GM21528 (cell line): ENCODE results near the gene LCNL1.

ENCODE experiments used
- ATAC-seq: cut with Tn5 transposase; IDR thresholded peaks from one replicate; pipeline ENCODE4 v1.9.1; 2021; ENCODE audit warnings: mild to moderate bottlenecking, moderate library complexity; ENCODE audit not compliant: unreplicated experiment, low FRiP score

The LCNL1 gene

DNA sequence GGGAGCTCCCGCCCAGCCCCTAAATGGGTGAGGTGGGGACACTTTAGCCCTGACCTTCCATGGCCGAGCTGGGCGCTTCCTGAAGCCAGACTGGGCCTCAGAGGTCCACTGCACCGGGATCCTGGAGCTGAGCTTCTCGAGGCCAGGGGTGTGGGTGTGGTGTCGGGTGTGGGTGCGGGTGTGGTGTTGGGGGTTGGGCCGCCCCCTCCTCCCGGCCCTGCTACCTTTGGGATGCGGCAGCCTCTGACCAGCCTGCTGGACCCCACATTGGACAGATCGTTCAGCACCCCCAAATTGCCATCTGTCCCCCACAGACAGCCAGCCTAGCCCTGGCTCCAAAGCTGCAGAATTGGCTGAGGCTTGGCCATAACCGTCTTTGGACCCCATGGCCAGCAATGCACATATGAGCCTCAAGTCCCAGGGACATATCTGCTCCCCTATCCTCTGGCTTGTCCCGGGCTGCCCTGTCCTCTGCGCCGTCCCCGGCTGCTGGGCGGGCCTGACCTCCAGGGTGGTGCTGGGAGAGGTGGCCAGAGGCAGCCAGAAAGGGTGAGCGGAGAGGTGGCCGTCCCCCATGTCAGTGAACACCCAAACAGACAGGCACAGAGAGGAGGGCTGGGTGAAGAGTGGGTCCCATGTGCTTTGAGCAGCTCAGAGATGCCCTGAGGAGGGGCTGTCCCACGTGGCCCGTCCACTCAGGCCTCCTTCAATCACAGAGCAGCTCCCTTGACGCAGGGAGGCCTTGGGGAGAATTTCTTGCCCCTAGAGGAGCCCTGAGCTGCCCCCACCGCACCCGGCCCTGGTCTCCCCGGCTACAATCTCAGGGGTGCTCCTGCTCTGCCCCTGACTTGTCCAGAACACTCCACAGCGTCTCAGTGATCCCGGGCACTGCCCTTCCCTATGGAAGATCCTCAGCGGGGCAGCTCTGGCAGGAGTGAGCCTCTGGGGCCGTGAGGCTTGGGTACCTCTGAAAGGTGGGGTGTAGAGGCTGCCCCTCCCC is 8.9 kb upstream of the LCNL1 start:
- ATAC-seq: no peak

DNA sequence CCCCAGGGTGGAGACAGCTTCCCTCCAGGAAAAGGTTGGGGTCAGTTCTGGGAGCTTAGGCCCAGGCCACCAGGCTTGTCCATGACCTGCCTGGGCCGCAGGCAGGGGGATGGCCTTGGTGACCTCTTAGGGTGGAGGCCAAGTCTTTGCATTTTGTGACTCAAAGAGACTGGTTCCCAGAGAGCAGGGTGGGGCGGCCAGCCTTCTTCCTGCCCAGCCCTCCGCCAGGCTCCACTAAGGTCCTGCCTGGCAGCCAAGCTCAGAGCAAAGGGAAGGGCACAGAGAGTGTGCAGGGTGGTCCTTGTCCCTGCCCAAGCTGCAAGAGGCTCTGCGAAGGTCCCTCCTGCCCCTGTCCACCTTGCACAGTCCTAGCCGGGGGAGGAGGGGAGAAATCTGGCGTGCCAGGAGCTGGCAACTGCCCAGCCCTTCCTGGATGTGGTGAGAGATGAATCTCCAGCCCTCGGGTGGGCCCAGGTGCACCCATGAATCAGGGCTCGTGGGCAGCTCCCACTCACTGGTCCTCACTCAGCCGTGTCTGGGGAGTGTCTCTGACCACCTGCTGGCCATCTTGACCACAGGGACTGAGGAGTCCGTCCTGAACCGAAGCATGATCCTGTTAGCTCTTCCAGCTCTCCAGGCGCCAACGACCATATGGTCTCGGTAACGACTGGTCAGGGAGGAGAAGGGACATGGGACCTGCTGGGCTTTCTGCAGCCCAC is 7.8 kb upstream of the LCNL1 start:
- ATAC-seq: no peak

DNA sequence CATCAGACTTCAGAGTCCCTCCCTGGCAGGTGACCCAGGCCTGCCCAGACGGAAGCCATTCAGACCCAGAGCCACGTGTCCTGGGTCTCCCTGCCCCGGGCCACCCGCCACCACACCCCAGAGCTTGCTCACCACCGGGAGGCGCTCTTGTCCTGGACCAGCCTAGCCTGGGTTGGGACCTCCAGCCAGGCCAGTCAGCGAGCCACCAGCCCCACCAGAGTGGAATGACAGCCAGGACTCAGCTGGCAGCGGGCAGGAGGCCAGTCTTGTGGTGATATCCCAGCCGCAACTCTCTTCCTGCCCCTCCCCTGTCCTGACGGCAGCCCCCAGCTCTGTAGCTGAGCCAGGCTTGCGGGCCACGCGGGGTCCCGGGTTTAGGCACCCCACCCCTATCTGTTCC is 7.1 kb upstream of the LCNL1 start:
- ATAC-seq: no peak

DNA sequence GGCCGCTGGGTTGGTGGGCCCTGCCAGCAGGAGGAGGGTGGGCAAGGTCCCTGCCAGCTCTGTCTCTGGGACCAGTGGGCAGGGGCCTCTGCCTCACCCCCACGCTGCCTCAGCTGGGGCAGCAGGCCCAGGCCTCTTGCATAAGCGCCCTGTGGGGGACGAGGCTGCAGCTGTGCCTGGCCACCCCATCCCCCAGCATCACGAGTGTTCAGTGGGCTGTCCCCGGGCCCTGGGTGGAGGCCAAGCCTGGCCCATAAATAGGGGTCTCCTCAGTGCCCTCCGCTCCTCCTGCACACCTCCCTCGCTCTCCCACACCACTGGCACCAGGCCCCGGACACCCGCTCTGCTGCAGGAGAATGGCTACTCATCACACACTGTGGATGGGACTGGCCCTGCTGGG is 5.6 kb upstream of the LCNL1 start, which contains the start of gene PTGDS:
Gene PTGDS, plus strand, starts transcription at position 282 of the 400 bp plus-strand sequence. Its CDS starts 75 bp downstream, at position 357.
- no peak for ATAC-seq

DNA sequence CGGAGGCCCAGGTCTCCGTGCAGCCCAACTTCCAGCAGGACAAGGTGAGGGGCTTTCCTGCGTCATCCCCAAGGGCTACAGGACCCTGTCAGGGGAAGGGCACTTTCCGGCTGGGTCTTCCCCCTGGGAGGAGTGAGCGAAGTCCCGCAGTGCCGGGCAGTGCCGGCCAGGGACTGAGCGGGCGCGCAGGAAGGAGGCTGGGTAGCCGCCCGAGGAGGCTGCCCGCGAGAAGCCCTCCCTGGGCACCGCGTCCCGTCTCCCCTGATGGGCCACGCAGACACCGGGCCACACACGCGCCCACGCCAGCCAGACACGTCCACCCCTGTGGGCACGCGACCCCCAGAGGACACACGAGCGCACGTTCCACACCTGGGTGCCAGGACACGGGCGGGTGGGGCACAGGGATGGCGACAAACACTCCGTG is 5.1 kb upstream of the LCNL1 start:
- no peak for ATAC-seq

DNA sequence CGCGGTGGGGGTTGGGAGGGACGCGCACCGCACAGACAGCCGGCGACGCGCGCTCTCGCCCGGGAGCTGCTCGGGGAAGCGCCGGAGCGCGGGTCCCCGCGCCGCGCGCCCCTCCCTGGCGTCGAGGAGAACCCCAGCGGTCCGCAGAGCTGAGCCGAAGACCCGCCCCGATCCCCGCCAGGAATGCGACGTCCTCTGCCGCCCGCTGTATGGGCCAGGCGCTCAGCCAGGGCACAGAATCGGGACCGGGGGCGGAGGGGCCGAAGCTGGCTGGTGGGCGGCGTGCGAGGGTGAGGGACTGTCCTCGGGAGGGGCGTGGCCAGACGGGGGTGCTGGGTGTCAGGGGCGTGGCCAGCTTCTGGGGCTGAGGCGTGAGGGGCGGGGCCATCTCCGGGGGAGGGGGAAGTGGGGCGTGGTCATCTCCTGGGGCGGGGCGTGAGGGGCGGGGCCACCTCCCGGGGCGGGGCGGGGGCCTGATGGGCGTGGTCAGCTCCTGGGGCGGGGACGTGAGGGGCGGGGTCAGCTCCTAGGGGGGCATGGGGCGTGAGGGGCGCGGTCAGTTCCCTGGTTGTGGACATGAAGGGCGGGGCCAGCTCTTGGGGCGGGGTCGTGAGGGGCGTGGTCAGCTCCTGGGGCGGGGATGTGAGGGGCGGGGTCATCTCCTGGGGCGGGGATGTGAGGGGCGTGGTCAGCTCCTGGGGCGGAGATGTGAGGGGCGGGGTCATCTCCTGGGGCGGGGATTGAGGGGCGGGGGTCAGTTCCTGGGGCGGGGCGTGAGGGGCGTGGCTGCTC is 4.5 kb upstream of the LCNL1 start:
- ATAC-seq: no peak

DNA sequence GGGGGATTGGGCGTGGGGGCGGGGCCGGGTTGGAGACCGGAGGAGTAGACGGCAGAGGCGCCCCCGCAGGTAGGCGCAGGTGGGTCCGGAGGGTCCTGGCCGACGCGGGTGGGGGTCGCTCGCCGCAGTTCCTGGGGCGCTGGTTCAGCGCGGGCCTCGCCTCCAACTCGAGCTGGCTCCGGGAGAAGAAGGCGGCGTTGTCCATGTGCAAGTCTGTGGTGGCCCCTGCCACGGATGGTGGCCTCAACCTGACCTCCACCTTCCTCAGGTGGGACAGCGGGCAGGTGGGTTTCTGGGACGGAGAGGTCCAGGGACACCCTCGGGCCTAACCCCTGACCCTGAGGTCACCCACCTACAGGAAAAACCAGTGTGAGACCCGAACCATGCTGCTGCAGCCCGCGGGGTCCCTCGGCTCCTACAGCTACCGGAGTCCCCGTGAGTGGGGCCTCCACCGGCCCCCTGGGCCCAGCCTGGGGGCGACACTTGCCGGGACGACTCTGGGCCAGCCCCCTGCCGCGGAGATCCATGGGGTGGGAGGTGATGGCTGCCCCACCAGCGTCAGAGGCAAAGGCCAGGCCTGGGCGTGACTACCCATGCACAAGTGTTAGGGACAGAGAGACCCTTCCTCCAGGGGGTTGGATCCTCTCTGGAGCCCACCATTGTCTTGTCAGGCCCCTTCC is 3.8 kb upstream of the LCNL1 start:
- no peak for ATAC-seq

DNA sequence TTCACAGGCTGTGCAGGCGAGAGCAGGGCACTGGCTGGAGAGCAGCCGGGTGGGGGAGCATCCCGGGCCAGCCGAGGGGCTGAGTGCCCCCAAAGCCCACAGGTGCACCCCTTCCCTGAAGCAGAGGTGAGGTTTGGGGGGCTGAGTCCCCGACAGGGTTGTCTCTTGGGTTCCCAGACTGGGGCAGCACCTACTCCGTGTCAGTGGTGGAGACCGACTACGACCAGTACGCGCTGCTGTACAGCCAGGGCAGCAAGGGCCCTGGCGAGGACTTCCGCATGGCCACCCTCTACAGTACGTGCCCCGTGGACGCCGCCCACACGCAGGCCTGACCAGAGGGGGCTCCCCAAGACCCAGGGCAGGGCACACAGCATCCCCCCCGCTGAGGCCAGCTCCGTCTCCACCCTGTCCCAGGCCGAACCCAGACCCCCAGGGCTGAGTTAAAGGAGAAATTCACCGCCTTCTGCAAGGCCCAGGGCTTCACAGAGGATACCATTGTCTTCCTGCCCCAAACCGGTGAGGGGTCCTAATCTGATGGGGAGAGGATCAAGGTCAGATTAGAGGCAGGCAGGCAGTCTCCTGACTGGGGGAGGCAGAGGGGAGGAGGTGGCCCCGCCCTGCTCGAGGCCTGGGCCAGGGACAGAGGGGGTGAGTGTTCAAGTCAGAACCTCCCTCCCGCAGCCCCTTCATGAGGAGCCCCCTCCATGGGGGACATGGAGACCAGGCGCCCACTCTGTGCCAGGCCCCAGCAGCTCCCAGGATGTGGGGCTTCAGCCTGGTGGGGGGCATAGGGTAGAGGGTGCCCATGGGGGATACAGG is 2.8 kb upstream of the LCNL1 start:
- ATAC-seq: no peak

DNA sequence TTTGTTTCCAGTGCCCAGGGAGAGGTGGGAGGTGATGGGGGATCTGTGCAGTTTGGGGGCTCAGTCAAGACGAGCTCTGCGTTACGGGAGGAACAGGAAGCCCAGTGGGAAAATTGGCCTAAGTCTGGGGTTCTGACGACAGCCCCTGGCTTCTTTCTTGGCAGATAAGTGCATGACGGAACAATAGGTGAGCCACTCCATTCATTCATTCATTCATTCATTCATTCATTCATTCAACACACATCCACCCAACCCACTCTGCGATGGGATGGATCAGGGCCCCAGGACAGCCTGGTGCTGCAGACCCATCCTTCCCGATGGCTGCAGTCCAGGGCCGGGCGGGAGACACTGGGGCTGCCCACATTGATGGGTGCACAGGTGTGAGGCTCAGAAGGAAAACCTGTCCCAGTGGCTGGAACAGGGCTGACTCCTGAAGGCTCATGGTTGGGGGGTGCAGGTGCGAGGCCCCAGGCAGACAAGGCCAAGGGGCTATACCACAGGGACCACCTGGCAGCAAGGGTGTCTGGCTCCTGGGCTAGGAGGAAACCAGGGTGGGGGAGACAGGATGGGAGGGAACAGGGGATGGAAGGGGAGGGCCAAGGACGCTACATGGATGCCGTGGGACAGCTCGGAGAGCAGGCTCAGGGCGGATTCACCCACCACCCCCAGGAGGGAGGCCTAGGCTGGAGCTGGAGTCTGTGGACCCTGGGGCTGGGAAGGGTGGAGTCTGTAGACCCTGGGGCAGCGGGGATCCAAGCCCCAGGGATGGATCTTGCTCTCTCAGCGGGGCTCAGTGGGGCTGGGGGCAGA is 1.9 kb upstream of the LCNL1 start:
- no peak for ATAC-seq

DNA sequence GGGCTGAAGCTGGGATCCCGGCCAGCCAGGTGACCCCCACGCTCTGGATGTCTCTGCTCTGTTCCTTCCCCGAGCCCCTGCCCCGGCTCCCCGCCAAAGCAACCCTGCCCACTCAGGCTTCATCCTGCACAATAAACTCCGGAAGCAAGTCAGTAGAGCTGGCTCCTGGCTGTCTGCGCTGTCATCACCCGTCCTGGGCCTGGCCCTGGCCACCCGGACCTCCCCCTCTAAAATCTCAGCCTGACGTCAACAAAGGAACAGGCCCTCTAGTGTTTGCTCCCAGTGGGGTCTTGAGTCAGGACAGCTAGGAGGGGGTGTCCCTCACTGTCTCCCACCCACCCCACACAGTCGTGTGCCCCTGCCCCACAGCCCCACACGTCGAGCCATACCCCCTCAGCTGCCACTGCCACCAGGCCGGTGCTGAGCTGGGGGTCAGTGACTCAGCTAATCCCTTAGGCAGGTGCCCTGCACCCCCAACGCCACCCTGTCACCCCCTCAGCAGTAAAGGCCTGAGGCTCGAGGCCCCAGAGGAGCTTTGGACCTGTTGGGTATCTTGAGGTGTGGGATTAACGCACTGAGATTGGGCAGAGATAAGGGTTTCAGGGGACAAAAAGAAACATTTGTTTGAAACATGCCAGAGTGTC is 1.1 kb upstream of the LCNL1 start:
- ATAC-seq: no peak

DNA sequence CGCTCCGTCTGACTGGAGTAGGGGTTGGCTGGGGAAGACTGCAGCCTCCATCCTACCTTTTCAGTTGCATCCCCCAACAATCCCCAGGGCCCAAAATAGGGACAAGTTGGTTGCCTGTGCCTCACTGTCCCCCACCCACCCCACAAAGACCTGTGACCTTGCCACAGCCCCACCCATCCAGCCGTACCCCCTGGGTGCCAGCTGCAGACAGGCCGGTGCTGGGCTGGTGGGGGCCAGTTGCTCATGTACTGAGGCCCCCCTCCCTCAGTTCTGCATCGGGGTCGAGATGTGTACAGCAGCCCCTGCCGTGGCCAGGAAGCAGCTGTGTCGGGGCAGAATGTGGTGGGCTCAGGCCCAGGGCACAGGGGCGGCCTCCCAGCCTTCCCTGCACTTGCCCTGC is 374 bp downstream of the LCNL1 start:
- ATAC-seq: no peak

DNA sequence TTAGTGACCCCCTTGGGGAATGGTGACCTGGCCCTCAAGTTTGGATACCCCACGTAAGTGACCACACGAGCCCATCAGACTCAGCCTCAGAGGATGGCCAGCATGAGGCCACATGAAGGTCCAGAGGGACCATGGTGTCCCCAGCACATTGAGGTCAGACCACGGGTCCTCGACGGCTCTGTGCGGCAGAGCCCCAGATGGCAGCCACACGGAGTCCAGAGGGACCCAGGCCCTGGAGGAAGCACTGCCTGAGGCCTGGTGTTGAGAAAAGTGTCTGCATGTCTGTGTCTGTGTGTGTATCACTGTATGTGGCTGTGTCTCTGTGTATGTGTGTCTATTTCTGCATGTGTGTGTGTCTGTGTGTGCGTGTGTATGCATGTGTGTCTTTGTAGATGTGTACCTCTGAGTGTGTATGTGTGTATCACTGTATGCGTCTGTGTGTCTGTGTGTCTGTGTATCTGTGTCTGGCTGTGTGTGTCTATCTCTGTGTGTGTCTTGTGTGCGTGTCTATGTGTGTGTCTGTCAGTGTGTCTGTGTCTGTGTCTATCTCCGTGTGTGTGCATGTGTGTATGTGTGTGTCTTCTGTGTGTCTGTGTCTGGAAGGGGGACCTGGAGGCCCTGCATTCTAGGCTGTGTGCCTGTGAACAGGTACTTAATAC is 992 bp downstream of the LCNL1 start:
- ATAC-seq: no peak

DNA sequence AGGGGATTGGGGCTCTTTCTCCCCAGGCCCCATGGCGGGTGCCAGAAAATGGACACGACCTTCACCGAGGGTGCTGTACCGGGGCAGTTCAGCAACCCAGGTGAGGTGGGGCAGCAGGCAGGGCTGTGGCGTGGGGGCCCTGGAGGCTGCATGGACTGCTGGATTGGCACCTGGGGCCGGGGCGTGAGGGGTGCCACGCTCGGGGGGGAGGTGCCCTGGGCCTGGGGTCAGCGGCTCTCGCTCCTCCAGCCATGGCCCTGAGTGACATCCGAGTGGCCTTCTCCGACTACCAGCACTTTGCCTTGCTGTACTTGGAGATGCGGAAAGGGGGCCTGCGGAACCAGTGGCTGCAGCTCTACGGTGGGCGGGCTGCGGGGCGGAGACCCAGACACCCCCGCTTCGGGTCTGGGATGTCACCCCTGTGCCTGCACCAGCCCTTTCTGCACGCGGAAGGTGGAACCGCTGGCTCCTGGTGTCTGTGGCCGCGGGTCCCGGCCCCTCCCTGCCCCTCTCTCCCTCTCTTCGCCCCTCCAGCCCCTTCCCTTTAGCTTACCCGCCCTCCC is 1.8 kb downstream of the LCNL1 start:
- no peak for ATAC-seq

DNA sequence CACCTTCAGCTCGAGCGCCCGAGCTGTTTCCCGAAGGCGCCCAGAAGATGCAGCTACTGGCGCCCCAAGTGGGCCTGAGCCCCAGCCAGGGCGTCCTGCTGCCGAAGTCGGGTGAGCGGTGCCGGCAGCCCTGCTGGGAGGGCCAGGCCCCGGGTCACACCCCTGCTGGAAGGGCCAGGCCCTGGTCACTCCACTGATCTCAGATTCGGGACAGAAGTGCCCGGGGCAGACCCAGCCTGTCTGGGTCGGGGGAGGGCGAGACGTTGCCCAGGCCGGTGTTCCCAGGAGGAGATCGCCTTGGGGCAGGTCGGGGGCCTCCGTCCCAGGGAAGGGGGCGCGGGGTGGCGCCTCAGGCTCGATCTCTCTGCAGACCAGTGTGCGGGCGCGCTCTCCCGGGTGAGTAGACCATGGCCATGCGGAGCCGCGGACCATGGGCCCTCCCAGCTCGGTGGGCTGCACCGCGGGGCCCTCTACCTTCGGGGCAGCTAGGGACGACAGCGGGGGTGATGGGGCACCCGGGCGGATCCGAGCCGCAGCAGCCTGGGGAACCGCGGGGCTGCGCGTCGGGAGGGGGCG is 2.3 kb downstream of the LCNL1 start:
- ATAC-seq: no peak

DNA sequence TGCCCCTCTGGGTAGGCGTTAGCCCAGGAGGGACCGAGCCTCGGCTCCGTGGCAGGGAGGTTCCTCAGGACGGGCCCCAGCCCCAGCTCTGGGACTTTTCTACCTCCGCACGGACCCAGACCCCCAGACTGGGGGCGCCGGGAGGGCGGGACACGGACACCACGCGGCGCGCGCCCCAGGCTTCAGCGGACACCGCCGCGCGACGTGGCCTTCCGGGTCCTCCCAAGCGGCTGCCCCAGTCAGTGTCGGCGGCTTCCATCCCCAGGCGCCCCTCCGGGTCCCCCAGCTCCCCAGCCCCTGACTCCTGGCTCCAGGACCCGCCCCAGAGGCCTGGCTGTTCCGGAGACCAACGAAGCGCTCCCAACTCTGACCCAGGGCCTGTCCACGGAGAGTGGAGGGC is 3.1 kb downstream of the LCNL1 start:
- no peak for ATAC-seq

DNA sequence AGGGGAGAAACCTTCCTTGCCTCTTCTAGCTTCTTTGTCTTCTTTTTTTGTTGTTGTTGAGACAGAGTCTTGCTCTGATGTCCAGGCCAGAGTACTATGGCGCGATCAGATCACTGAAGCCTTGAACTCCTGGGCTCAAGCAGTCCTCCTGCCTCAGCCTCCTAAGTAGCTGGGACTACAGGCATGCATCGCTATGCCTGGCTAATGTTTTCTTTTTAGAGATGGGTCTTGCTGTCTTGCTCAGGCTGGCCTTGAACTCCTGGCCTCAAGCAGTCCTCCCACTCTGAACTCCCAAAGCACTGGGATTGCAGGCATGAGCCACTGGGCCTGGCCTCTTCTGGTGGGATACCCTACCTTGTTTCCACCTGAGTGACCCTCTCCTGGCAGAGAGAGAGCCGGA is 6.1 kb downstream of the LCNL1 start:
- ATAC-seq: no peak
